HEK293 (cell line): ENCODE measurements around the gene CIITA.

Experiments used
- CTCF ChIA-PET: fragments of 350-600 bp; formaldehyde crosslinking; extraction: SDS; loops from one replicate; lab custom pipeline; 2021; ENCODE audit warnings: antibody characterized with exemption; lab: Yijun Ruan, JAX
- POLR2A ChIA-PET: fragments of 300-600 bp; formaldehyde crosslinking; extraction: SDS; loops from one replicate; lab custom pipeline; 2020; ENCODE audit warnings: antibody characterized with exemption, inconsistent platforms; lab: Yijun Ruan, JAX
- H3K27ac ChIP-seq: fragments of 200-500 bp; sonication (Bioruptor generic); 2 replicates; pipeline ENCODE4 v1.5.1; 2014; ENCODE audit warnings: low read depth, low read length, control low read depth, inconsistent platforms; ENCODE audit errors: extremely low read depth
- H3K36me3 ChIP-seq, 2 experiments: fragments of 200-500 bp in 1 of 2; sonication (Bioruptor generic) in 1 of 2; 1 replicate in 1 of 2; 2 replicates in 1 of 2; pipeline ENCODE4 v1.5.1; 2014 to 2017; ENCODE audit warnings: inconsistent platforms in 2 of 2, low read length in 2 of 2; ENCODE audit not compliant: control insufficient read depth in 2 of 2, insufficient read depth in 1 of 2
- H3K4me1 ChIP-seq: fragments of 200-500 bp; sonication (Bioruptor generic); 2 replicates; pipeline ENCODE4 v1.5.1; 2014; ENCODE audit warnings: mild to moderate bottlenecking, low read length, inconsistent platforms; ENCODE audit not compliant: control insufficient read depth, insufficient read depth
- H3K4me3 ChIP-seq: 2 replicates; pipeline ENCODE4 v1.5.1; 2011; ENCODE audit warnings: low read depth, mild to moderate bottlenecking, control low read depth, low read length, moderate library complexity
- H3K9me3 ChIP-seq: fragments of 200-500 bp; sonication (Bioruptor generic); 2 replicates; pipeline ENCODE4 v1.5.1; 2014; ENCODE audit warnings: low read depth, low read length, inconsistent platforms; ENCODE audit not compliant: control insufficient read depth, insufficient read depth
- FEZF1 ChIP-seq: fragments of 450-650 bp; formaldehyde crosslinking; IDR thresholded peaks from 2 replicates; pipeline ENCODE4 v1.5.1; 2016; ENCODE audit warnings: missing biosample characterization, missing genetic modification characterization
- HOXC10 ChIP-seq: sonication (generic); formaldehyde crosslinking; IDR thresholded peaks from 2 replicates; pipeline ENCODE4 v1.8.1; 2023; ENCODE audit warnings: mild to moderate bottlenecking, missing genetic modification reagents
- OVOL3 ChIP-seq: fragments of 450-650 bp; formaldehyde crosslinking; IDR thresholded peaks from 2 replicates; pipeline ENCODE4 v1.5.1; 2016; ENCODE audit warnings: missing biosample characterization, missing genetic modification characterization
- REPIN1 ChIP-seq: fragments of 450-650 bp; formaldehyde crosslinking; IDR thresholded peaks from 2 replicates; pipeline ENCODE4 v1.5.1; 2017; ENCODE audit warnings: missing biosample characterization, missing genetic modification characterization, low read depth
- SETDB1 ChIP-seq: IDR thresholded peaks from one replicate; pipeline ENCODE4 v1.6.1; 2017; ENCODE audit warnings: mild to moderate bottlenecking, low read length, moderate library complexity, mixed read lengths; ENCODE audit not compliant: insufficient read length
- ZNF132 ChIP-seq: fragments of 450-650 bp; formaldehyde crosslinking; IDR thresholded peaks from 2 replicates; pipeline ENCODE4 v1.5.1; 2017; ENCODE audit warnings: missing biosample characterization, missing genetic modification characterization, borderline replicate concordance
- ZNF146 ChIP-seq: fragments of 450-650 bp; formaldehyde crosslinking; IDR thresholded peaks from 2 replicates; pipeline ENCODE4 v1.5.1; 2016; ENCODE audit warnings: missing biosample characterization, missing genetic modification characterization
- ZNF155 ChIP-seq: fragments of 450-650 bp; formaldehyde crosslinking; IDR thresholded peaks from 2 replicates; pipeline ENCODE4 v1.5.1; 2016; ENCODE audit warnings: missing biosample characterization, missing genetic modification characterization
- ZNF19 ChIP-seq: fragments of 450-650 bp; formaldehyde crosslinking; IDR thresholded peaks from 2 replicates; pipeline ENCODE4; 2016; ENCODE audit warnings: missing biosample characterization, missing genetic modification characterization, low read depth
- ZNF211 ChIP-seq: fragments of 450-650 bp; formaldehyde crosslinking; IDR thresholded peaks from 2 replicates; pipeline ENCODE4 v1.5.1; 2016; ENCODE audit warnings: low read depth, missing biosample characterization, missing genetic modification characterization
- ZNF248 ChIP-seq: fragments of 450-650 bp; formaldehyde crosslinking; IDR thresholded peaks from 2 replicates; pipeline ENCODE4 v1.5.1; 2017; ENCODE audit warnings: missing biosample characterization, missing genetic modification characterization
- ZNF302 ChIP-seq: fragments of 450-650 bp; formaldehyde crosslinking; IDR thresholded peaks from 2 replicates; pipeline ENCODE4 v1.5.1; 2016; ENCODE audit warnings: missing biosample characterization, missing genetic modification characterization, low read depth
- ZNF341 ChIP-seq: fragments of 450-650 bp; formaldehyde crosslinking; IDR thresholded peaks from 2 replicates; pipeline ENCODE4; 2016; ENCODE audit warnings: low read depth, missing biosample characterization, missing genetic modification characterization
- ZNF394 ChIP-seq: fragments of 450-650 bp; formaldehyde crosslinking; IDR thresholded peaks from 2 replicates; pipeline ENCODE4 v1.5.1; 2016; ENCODE audit warnings: missing biosample characterization, missing genetic modification characterization, mild to moderate bottlenecking, moderate library complexity, borderline replicate concordance
- ZNF423 ChIP-seq: fragments of 450-650 bp; formaldehyde crosslinking; IDR thresholded peaks from 2 replicates; pipeline ENCODE4 v1.5.1; 2016; ENCODE audit warnings: missing biosample characterization, missing genetic modification characterization
- ZNF558 ChIP-seq: fragments of 450-650 bp; formaldehyde crosslinking; IDR thresholded peaks from 2 replicates; pipeline ENCODE4 v1.5.1; 2016; ENCODE audit warnings: missing biosample characterization, missing genetic modification characterization
- ZSCAN16 ChIP-seq: fragments of 450-650 bp; formaldehyde crosslinking; IDR thresholded peaks from 2 replicates; pipeline ENCODE4 v1.5.1; 2016; ENCODE audit warnings: missing biosample characterization, missing genetic modification characterization
- TF ChIP-seq, protein P1 (sequence below): fragments of 450-650 bp; formaldehyde crosslinking; IDR thresholded peaks from 2 replicates; pipeline ENCODE4 v1.5.1; 2017; ENCODE audit warnings: missing biosample characterization, missing genetic modification characterization
- TF ChIP-seq, protein P2 (sequence below): fragments of 450-650 bp; formaldehyde crosslinking; IDR thresholded peaks from 2 replicates; pipeline ENCODE4 v1.5.1; 2016; ENCODE audit warnings: missing biosample characterization, missing genetic modification characterization
- TF ChIP-seq, protein P3 (sequence below): fragments of 450-650 bp; formaldehyde crosslinking; IDR thresholded peaks from 2 replicates; pipeline ENCODE4 v1.5.1; 2016; ENCODE audit warnings: missing biosample characterization, missing genetic modification characterization
- TF ChIP-seq, protein P4 (sequence below): fragments of 450-650 bp; formaldehyde crosslinking; IDR thresholded peaks from 2 replicates; pipeline ENCODE4 v1.5.1; 2017; ENCODE audit warnings: missing biosample characterization, missing genetic modification characterization

Gene CIITA

DNA sequence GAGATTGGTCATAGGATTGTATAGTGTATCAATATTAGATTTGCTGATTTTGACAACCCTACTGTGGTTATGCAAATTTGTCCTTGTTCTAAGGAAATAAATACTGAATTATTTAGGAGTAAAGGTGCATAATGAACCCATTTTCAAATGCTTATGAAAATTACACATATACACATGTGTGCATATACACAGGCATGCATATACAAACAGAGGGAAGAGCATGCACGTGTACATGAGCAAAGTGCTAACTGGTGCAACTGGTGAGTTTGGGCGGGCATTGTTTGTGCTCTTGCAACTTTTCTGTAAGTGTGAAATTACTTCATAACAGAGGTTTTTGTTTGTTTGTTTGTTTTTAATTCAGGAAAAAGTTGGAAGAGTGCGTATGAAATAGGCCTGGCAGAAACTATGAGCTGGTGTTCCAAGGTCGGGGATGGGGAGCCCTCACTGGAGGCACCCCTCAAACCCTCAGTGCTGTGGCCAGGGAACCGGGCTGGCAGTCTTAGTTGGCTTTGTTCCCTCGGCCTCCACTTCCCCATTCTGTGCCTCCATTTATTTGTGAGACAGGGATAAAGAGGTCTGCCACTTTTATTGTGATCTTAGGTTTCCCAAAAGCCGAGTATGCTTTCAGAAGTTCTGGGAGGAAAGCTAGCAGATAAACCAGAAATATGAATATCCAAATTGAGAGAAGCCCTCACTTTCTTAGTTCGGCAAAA lies 59.4 kb downstream of the CIITA start:
- Histone ChIP-seq H3K9me3 (no peaks in the 10 kb centered on the region), H3K36me3 (peaks cover 0 to 64% of the 10 kb centered on the region in 2 experiments; a peak in 2 of 3 replicates), H3K27ac (no peak overlapping the region), H3K4me1 (peaks cover 7% of the 10 kb centered on the region), H3K4me3 (no peak overlapping the region)
- POLR2A ChIA-PET = interaction anchor here (0.6 to 1.2 kb wide), 2 partner anchors 319 to 544 kb away, joined by 4 read pairs; partner anchors contain the start of gene SOCS1
- CTCF ChIA-PET = no interaction called here
- TF ChIP-seq ZSCAN16 (tag by site-specific recombination) (no peak), SETDB1 (no peak), ZNF155 (tag by site-specific recombination) (no peak), HOXC10 (no peak), ZNF132 (tag by site-specific recombination) (no peak)
- TF ChIP-seq, protein P1, sequence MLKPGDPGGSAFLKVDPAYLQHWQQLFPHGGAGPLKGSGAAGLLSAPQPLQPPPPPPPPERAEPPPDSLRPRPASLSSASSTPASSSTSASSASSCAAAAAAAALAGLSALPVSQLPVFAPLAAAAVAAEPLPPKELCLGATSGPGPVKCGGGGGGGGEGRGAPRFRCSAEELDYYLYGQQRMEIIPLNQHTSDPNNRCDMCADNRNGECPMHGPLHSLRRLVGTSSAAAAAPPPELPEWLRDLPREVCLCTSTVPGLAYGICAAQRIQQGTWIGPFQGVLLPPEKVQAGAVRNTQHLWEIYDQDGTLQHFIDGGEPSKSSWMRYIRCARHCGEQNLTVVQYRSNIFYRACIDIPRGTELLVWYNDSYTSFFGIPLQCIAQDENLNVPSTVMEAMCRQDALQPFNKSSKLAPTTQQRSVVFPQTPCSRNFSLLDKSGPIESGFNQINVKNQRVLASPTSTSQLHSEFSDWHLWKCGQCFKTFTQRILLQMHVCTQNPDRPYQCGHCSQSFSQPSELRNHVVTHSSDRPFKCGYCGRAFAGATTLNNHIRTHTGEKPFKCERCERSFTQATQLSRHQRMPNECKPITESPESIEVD (tag by site-specific recombination) = no peak

DNA sequence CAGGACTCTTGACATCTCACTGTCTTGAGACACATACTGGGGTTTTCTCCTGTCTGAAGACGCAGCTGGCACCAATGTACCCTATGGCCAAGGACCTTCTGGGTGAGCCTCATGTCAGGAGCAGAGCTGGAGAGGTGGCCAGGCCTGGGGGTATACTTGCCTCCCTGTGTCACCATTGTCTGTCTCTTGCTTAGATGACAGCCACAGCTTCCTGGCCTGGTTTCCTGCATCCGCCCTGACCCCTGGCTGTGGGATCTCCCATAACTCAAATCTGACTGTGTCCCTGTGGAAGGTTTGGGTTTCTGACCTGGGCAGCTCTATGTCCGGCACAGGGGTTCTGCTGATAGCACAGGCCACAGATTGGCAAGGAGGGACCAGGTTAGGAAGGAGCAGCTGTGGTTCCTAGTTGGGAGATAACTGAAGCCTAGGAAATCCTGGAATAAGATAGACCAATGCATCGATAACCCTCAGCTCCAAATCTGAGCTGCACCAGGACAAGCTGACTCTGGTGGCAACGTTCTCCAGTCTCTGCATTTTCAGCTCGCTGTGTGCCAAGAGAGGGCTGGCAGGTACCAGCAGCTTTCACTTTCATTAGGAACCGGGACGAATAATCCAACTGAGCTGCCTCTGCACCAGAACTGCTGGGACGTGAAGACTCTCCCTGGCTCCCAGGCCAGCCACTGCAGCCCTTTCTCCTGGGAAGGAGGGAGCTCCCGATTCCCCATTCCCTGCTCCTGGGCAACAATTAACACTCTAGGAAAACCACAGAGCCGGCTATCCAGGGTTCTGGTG lies 60.3 kb downstream of the CIITA start:
- H3K4me3 ChIP-seq = no peak overlapping the region
- ChIA-PET CTCF (no interaction called here), POLR2A (interaction anchor here (0.6 to 1.2 kb wide), 3 partner anchors 11 to 544 kb away, joined by 3 to 4 read pairs (median 4); partner anchors contain the start of gene SOCS1)
- H3K27ac ChIP-seq = no peak overlapping the region
- no peaks in the 10 kb centered on the region for H3K9me3 ChIP-seq
- H3K36me3 ChIP-seq = peaks cover 0 to 59% of the 10 kb centered on the region in 2 experiments; a peak in 1 of 3 replicates
- TF ChIP-seq, protein P2, sequence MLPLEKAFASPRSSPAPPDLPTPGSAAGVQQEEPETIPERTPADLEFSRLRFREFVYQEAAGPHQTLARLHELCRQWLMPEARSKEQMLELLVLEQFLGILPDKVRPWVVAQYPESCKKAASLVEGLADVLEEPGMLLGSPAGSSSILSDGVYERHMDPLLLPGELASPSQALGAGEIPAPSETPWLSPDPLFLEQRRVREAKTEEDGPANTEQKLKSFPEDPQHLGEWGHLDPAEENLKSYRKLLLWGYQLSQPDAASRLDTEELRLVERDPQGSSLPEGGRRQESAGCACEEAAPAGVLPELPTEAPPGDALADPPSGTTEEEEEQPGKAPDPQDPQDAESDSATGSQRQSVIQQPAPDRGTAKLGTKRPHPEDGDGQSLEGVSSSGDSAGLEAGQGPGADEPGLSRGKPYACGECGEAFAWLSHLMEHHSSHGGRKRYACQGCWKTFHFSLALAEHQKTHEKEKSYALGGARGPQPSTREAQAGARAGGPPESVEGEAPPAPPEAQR (tag by site-specific recombination) = no peak
- TF ChIP-seq ZNF423 (tag by site-specific recombination) = no peak
- no peak for TF ChIP-seq ZNF248 (tag by site-specific recombination)
- TF ChIP-seq OVOL3 = no peak
- TF ChIP-seq, protein P3, sequence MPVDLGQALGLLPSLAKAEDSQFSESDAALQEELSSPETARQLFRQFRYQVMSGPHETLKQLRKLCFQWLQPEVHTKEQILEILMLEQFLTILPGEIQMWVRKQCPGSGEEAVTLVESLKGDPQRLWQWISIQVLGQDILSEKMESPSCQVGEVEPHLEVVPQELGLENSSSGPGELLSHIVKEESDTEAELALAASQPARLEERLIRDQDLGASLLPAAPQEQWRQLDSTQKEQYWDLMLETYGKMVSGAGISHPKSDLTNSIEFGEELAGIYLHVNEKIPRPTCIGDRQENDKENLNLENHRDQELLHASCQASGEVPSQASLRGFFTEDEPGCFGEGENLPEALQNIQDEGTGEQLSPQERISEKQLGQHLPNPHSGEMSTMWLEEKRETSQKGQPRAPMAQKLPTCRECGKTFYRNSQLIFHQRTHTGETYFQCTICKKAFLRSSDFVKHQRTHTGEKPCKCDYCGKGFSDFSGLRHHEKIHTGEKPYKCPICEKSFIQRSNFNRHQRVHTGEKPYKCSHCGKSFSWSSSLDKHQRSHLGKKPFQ (tag by site-specific recombination) = no peak
- TF ChIP-seq REPIN1 = no peak
- TF ChIP-seq ZNF558 (tag by site-specific recombination) = no peak
- H3K4me1 ChIP-seq = peaks cover 7% of the 10 kb centered on the region

DNA sequence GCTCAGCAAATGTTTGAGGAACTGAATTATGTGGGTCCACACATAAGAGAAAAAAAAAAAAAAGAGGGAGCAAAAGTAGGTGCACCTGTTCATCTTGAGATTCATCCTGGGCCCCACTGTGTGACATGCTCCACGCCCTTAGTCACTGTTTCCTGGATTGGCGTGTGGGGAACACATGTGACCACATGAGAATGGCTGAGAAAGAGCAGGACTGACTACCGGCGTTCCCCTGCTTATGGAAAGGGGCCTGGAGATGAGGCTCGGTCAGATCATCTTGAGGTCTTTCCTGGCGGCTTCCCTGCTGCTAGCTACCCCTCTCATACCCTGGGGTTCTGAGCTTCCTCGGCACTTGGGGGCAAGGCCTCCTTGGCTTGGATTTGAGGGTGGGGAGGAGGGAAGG lies 61.3 kb downstream of the CIITA start:
- TF ChIP-seq, protein P4, sequence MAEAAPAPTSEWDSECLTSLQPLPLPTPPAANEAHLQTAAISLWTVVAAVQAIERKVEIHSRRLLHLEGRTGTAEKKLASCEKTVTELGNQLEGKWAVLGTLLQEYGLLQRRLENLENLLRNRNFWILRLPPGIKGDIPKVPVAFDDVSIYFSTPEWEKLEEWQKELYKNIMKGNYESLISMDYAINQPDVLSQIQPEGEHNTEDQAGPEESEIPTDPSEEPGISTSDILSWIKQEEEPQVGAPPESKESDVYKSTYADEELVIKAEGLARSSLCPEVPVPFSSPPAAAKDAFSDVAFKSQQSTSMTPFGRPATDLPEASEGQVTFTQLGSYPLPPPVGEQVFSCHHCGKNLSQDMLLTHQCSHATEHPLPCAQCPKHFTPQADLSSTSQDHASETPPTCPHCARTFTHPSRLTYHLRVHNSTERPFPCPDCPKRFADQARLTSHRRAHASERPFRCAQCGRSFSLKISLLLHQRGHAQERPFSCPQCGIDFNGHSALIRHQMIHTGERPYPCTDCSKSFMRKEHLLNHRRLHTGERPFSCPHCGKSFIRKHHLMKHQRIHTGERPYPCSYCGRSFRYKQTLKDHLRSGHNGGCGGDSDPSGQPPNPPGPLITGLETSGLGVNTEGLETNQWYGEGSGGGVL = no peak
- TF ChIP-seq FEZF1 = no peak
- TF ChIP-seq ZNF146 (tag by site-specific recombination) = no peak
- TF ChIP-seq ZNF341 (tag by site-specific recombination) = no peak
- no peak for TF ChIP-seq ZNF302 (tag by site-specific recombination)
- TF ChIP-seq ZNF211 (tag by site-specific recombination) = no peak
- no peak for TF ChIP-seq ZNF19 (tag by site-specific recombination)
- no peak for TF ChIP-seq ZNF394 (tag by site-specific recombination)
- H3K4me3 ChIP-seq = no peak overlapping the region
- H3K27ac ChIP-seq = no peak overlapping the region
- ChIA-PET POLR2A (no interaction called here), CTCF (no interaction called here)
- peaks cover 7% of the 10 kb centered on the region for H3K4me1 ChIP-seq
- peaks cover 0 to 51% of the 10 kb centered on the region in 2 experiments; a peak in 1 of 3 replicates for H3K36me3 ChIP-seq
- no peaks in the 10 kb centered on the region for H3K9me3 ChIP-seq
